C4-2B (cell line): ENCODE results near the gene NIFK.
"Not testable (repeated sequence)": the region's sequence is repeated elsewhere in the genome, so short reads cannot be mapped to it uniquely, and the experiment has no call there.

ENCODE experiments used
- H3K27ac ChIP-seq: fragments of 450-650 bp; 2 replicates; pipeline ENCODE4 v1.5.1; 2017
- CTCF ChIP-seq: fragments of 450-650 bp; conservative IDR thresholded peaks from 2 replicates; pipeline ENCODE4 v1.5.1; 2017; ENCODE audit warnings: mild to moderate bottlenecking
- ZFX ChIP-seq: fragments of 450-650 bp; IDR thresholded peaks from 2 replicates; pipeline ENCODE4 v1.6.1; 2017

NIFK gene

GRCh38 chr2:121705390-121705789, 31.3 kb downstream of the NIFK start:
- H3K27ac ChIP-seq, result no peak overlapping the region
- TF ChIP-seq CTCF (no peak), ZFX (no peak)

- not testable (repeated sequence) for H3K27ac ChIP-seq
Observed at GRCh38 chr2:121701761-121702160, 34.9 kb downstream of the NIFK start.

- 0 out of 2 replicates have a peak overlapping the region, but pooled peaks have one; percentile 3 for H3K27ac ChIP-seq
- TF ChIP-seq ZFX (no peak), CTCF (no peak)
Observed at GRCh38 chr2:121699421-121700333, 37.0 kb downstream of the NIFK start.

GRCh38 chr2:121698318-121698930, 38.3 kb downstream of the NIFK start:
- no peak overlapping the region for H3K27ac ChIP-seq

GRCh38 chr2:121697108-121697631, 39.5 kb downstream of the NIFK start:
- H3K27ac ChIP-seq, result peak overlapping the region; percentile 29
- no peak for TF ChIP-seq ZFX
- TF ChIP-seq CTCF, result no peak

More at GRCh38 chr2:121698318-121698930, 38.3 kb downstream of the NIFK start:
- TF ChIP-seq CTCF (no peak), ZFX (no peak)

- TF ChIP-seq CTCF (no peak), ZFX (no peak)
- peak overlapping the region; percentile 29; the same call in 1 of the 2 replicates for H3K27ac ChIP-seq
Observed at GRCh38 chr2:121696410-121696930, 40.2 kb downstream of the NIFK start.

- TF ChIP-seq CTCF (no peak), ZFX (no peak)
- H3K27ac ChIP-seq, result no peak overlapping the region
Observed at GRCh38 chr2:121695171-121695451, 41.6 kb downstream of the NIFK start.
